Activated CD8-positive, alpha-beta T cell treated with anti-CD3 and anti-CD28 coated beads for 36 hours (primary cell): ENCODE data around the gene OXCT2. TPM values are rescaled to one million over a fixed set of nuclear protein-coding genes. Genes with fewer than 3 reads are reported as not detected.

Experiments
- ATAC-seq: fragments of 200-7000 bp; cut with Tn5 transposase; one replicate; pipeline ENCODE4 v1.10.0; 2021; ENCODE audit warnings: mild to moderate bottlenecking, moderate library complexity
- CTCF ChIA-PET: fragments of 350-600 bp; sonication (Branson Sonifier 250); formaldehyde crosslinking; loops from one replicate; lab custom pipeline; 2021; ENCODE audit warnings: antibody characterized with exemption; lab: Charles Lee
- POLR2A ChIA-PET: fragments of 350-600 bp; sonication (Branson Sonifier 250); formaldehyde crosslinking; loops from one replicate; lab custom pipeline; 2021; ENCODE audit warnings: antibody characterized with exemption; lab: Charles Lee
- DNase-seq: peaks from one replicate; pipeline ENCODE4 v3.0.0-alpha.2; 2020
- H3K27ac Mint-ChIP-seq: one replicate; pipeline ENCODE4 v1.8.0; 2021; ENCODE audit warnings: mild to moderate bottlenecking, mixed read lengths
- H3K27me3 Mint-ChIP-seq: one replicate; pipeline ENCODE4 v1.8.0; 2021; ENCODE audit warnings: mixed read lengths
- H3K36me3 Mint-ChIP-seq: one replicate; pipeline ENCODE4 v1.8.0; 2021; ENCODE audit warnings: low read depth, mixed read lengths
- H3K4me1 Mint-ChIP-seq: one replicate; pipeline ENCODE4 v1.8.0; 2021; ENCODE audit warnings: low read depth, mixed read lengths
- H3K4me3 Mint-ChIP-seq: one replicate; pipeline ENCODE4 v1.8.0; 2021; ENCODE audit warnings: mild to moderate bottlenecking, moderate library complexity, mixed read lengths
- H3K9me3 Mint-ChIP-seq: one replicate; pipeline ENCODE4 v1.8.0; 2021; ENCODE audit warnings: mixed read lengths
- intact Hi-C: fragments of 100-400 bp; cut with micrococcal nuclease; formaldehyde crosslinking; loops from one replicate; pipeline ENCODE4 v1.10.0; 2022
- total RNA-seq, 2 experiments: library from RNA; stranded (reverse); gene quantifications; one replicate each; pipeline ENCODE4 v1.2.3, GENCODE V29; 2021
- TF ChIP-seq, protein P1 (sequence below): fragments of 200-600 bp; IDR thresholded peaks from one replicate; pipeline ENCODE4 v1.8.0; 2022; ENCODE audit warnings: antibody characterized with exemption, mild to moderate bottlenecking

OXCT2 gene
- total RNA-seq, 2 experiments from 2014 or later = 2.7 to 4.2 TPM

DNA sequence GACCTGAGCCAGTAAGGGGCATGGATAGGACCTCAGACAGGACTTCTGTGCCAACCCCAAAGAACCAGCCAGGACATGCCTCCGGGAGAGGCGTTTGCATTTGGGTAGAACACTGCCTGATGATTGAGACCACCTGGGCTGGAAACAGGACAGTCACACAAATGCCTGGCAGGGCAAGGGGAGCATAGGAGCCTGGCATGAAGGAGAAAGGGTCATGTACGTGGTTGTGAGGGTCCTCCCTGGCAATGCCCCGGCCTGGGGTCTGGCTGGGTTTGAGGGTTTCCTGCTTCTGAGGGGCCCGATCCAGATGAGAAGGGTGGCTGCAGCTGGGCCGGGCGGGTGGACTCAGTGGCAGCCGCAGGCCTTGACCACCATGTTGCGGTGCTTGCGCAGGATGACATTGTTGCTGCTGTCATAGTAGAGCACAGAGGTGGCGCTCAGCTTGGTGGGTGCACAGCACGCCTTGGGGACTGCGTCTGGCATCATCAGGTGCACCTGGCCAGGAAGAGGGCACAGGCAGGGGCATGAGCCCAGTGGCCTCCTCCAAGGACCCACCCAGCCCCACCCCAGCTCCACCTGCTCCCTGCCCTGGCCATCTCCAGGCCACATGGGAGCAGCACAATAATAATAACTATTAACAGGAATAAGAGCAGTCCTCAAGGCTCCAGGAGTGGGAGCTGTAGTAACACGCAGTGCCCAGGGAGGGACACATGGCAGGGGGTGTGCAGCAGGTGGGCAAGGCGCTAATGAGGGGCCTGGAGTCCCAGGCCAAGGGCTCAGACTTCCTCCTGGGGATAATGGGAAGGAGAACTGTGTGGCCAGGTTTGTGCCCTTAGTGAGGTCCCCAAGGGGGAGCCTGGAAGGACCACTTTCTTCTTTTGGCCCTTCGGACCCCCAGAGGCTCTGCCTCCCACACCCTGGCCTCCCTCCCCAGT is 10.8 kb downstream of the OXCT2 start:
- no peak overlapping the region for H3K27ac Mint-ChIP-seq
- CTCF ChIA-PET = no interaction called here
- intact Hi-C loops = no loop called here
- no peaks in the 10 kb centered on the region for H3K9me3 Mint-ChIP-seq
- no peak for ATAC-seq
- no peaks in the 10 kb centered on the region for H3K4me1 Mint-ChIP-seq
- no peak for DNase-seq
- peaks cover 18% of the 10 kb centered on the region for H3K36me3 Mint-ChIP-seq
- no peaks in the 10 kb centered on the region for H3K27me3 Mint-ChIP-seq
- POLR2A ChIA-PET = no interaction called here
- TF ChIP-seq, protein P1, sequence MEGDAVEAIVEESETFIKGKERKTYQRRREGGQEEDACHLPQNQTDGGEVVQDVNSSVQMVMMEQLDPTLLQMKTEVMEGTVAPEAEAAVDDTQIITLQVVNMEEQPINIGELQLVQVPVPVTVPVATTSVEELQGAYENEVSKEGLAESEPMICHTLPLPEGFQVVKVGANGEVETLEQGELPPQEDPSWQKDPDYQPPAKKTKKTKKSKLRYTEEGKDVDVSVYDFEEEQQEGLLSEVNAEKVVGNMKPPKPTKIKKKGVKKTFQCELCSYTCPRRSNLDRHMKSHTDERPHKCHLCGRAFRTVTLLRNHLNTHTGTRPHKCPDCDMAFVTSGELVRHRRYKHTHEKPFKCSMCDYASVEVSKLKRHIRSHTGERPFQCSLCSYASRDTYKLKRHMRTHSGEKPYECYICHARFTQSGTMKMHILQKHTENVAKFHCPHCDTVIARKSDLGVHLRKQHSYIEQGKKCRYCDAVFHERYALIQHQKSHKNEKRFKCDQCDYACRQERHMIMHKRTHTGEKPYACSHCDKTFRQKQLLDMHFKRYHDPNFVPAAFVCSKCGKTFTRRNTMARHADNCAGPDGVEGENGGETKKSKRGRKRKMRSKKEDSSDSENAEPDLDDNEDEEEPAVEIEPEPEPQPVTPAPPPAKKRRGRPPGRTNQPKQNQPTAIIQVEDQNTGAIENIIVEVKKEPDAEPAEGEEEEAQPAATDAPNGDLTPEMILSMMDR = no peak
- no peak overlapping the region for H3K4me3 Mint-ChIP-seq

DNA sequence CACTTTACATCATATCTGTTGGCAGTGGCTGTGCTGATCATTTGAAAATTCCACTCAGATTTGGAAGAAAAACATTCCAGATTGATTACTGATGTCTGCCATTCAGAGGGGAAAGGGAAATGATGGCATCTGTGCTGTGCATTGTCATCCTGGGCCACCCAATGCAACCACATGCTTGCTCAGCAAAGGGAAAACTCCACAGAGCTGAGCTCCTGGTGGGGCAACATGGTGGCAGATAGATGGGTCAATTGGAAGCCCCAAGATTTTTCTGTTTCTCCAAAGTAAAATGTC is 11.8 kb downstream of the OXCT2 start:
- ATAC-seq (no peak), DNase-seq (no peak)
- H3K4me3 Mint-ChIP-seq = no peak overlapping the region
- POLR2A ChIA-PET = no interaction called here
- intact Hi-C loops = no loop called here
- no peaks in the 10 kb centered on the region for H3K4me1 Mint-ChIP-seq
- peaks cover 18% of the 10 kb centered on the region for H3K36me3 Mint-ChIP-seq
- no peaks in the 10 kb centered on the region for H3K9me3 Mint-ChIP-seq
- CTCF ChIA-PET = no interaction called here
- TF ChIP-seq, protein P1 = no peak
- no peak overlapping the region for H3K27ac Mint-ChIP-seq
- no peaks in the 10 kb centered on the region for H3K27me3 Mint-ChIP-seq

DNA sequence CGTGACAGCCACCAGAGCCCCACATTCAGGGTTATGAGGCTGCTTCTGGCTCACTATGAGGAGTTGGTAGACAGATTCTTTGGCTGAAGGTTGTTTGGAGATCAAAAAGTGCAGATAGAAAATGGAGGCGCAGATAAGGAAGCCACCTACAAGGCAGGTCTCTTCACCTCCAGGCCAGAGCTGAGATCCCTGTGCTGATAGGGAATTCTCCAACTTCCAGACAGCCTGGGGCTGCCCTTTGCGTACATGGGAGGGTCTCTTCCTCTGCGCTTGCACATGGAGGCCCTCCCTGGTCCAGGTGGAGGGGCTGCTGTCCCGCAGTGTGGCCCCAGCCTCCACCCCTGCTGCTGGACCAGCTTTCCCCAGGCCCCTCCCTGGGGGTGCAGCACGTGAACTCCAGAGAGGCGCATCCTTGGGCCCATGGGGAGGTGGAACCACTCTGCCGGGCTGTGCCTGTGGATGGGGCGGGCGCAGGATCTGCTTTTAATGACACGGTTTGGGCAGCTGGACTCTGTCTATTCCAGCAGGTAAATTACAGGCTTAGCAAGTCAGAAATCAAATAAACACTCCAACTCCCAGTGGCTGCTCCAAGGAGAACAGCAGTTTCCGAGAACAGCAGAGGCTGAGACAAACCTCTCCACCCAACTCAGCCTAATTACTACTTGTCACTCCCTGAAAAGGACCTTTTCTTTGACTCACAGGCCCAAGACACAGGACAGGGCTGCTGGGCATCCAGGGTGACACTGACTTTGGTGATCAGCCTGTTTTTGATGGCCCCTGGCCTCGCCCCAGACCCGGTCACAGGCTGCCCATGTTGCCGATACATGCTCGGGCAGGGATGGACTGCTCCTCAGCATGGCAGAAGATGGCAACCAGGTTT is 12.4 kb downstream of the OXCT2 start:
- DNase-seq (no peak), ATAC-seq (no peak)
- H3K4me1 Mint-ChIP-seq = no peaks in the 10 kb centered on the region
- no peak overlapping the region for H3K27ac Mint-ChIP-seq
- H3K27me3 Mint-ChIP-seq = no peaks in the 10 kb centered on the region
- CTCF ChIA-PET = no interaction called here
- POLR2A ChIA-PET = no interaction called here
- H3K36me3 Mint-ChIP-seq = peaks cover 20% of the 10 kb centered on the region
- TF ChIP-seq, protein P1 = no peak
- no peak overlapping the region for H3K4me3 Mint-ChIP-seq
- no peaks in the 10 kb centered on the region for H3K9me3 Mint-ChIP-seq
- intact Hi-C loops = no loop called here

DNA sequence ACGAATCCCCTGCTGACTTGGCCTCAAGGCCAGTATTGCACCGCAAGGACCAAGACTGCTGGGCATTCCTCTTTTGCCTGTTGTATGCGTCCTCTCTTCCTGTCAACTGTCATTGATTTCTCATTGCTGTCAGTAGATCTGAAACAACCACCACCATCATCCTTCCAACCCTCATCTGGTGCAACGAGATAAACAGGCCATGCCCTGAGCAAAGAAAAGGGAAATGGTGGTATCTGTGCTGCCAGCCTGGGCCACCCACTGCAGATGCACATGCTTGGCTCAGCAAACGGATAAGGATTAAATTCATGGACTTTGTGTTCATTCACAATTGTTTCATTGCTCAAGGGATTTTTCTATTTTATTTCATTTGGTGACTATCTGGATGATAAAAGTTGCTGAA is 13.6 kb downstream of the OXCT2 start:
- H3K27me3 Mint-ChIP-seq = no peaks in the 10 kb centered on the region
- ChIA-PET POLR2A (no interaction called here), CTCF (no interaction called here)
- ATAC-seq (no peak), DNase-seq (no peak)
- intact Hi-C loops = no loop called here
- H3K27ac Mint-ChIP-seq = no peak overlapping the region
- TF ChIP-seq, protein P1 = no peak
- H3K4me3 Mint-ChIP-seq = no peak overlapping the region
- peaks cover 29% of the 10 kb centered on the region for H3K36me3 Mint-ChIP-seq
- H3K9me3 Mint-ChIP-seq = no peaks in the 10 kb centered on the region
- H3K4me1 Mint-ChIP-seq = no peaks in the 10 kb centered on the region
